H9 (cell line): ENCODE measurements around the gene TMEM63C. TPM values are rescaled to one million over a fixed set of nuclear protein-coding genes. Genes with fewer than 3 reads are reported as not detected.

ENCODE experiments used
- DNase-seq: peaks from one replicate; pipeline ENCODE4 v3.0.0-alpha.2; 2017
- H2AFZ ChIP-seq: one replicate; pipeline ENCODE4 v1.6.1; 2013; ENCODE audit warnings: mild to moderate bottlenecking, low read length, control low read depth, moderate library complexity
- H2AK5ac ChIP-seq: 2 replicates; pipeline ENCODE4 v1.6.1; 2013; ENCODE audit warnings: low read length, control low read depth, mixed read lengths; ENCODE audit not compliant: insufficient read length
- H2BK120ac ChIP-seq: one replicate; pipeline ENCODE4 v1.6.1; 2013; ENCODE audit warnings: low read depth, mild to moderate bottlenecking, low read length, control low read depth, inconsistent platforms; ENCODE audit not compliant: poor library complexity, severe bottlenecking
- H2BK12ac ChIP-seq: 2 replicates; pipeline ENCODE4 v1.6.1; 2013; ENCODE audit warnings: low read length, control low read depth, mixed read lengths, low read depth; ENCODE audit not compliant: insufficient read length
- H2BK15ac ChIP-seq: 2 replicates; pipeline ENCODE4 v1.6.1; 2013; ENCODE audit warnings: low read depth, low read length, control low read depth
- H2BK20ac ChIP-seq: one replicate; pipeline ENCODE4 v1.6.1; 2013; ENCODE audit warnings: low read depth, mild to moderate bottlenecking, low read length, control low read depth, inconsistent platforms; ENCODE audit not compliant: poor library complexity, severe bottlenecking
- H2BK5ac ChIP-seq: 2 replicates; pipeline ENCODE4 v1.6.1; 2013; ENCODE audit warnings: low read length, control low read depth, mixed read lengths; ENCODE audit not compliant: insufficient read length
- H3K14ac ChIP-seq: 2 replicates; pipeline ENCODE4 v1.6.1; 2013; ENCODE audit warnings: low read length, control low read depth; ENCODE audit not compliant: insufficient read depth
- H3K18ac ChIP-seq: 2 replicates; pipeline ENCODE4 v1.6.1; 2013; ENCODE audit warnings: low read depth, mild to moderate bottlenecking, mixed read lengths, low read length, control low read depth; ENCODE audit not compliant: insufficient read length
- H3K23ac ChIP-seq: 2 replicates; pipeline ENCODE4 v1.6.1; 2013; ENCODE audit warnings: low read length, control low read depth, mixed read lengths, low read depth; ENCODE audit not compliant: insufficient read length
- H3K23me2 ChIP-seq: 2 replicates; pipeline ENCODE4 v1.6.1; 2013; ENCODE audit warnings: low read depth, mild to moderate bottlenecking, mixed read lengths, low read length, control low read depth; ENCODE audit not compliant: insufficient read length, poor library complexity, severe bottlenecking
- H3K27ac ChIP-seq: 2 replicates; pipeline ENCODE4 v1.5.1; 2013; ENCODE audit warnings: low read length, control low read depth, mixed read lengths, low read depth; ENCODE audit not compliant: insufficient read length
- H3K27me3 ChIP-seq: 2 replicates; pipeline ENCODE4 v1.6.1; 2013; ENCODE audit warnings: low read length, control low read depth, inconsistent platforms; ENCODE audit not compliant: insufficient read depth
- H3K4ac ChIP-seq: 2 replicates; pipeline ENCODE4 v1.6.1; 2013; ENCODE audit warnings: low read depth, mild to moderate bottlenecking, control low read depth, inconsistent platforms, low read length, moderate library complexity
- H3K4me1 ChIP-seq: 2 replicates; pipeline ENCODE4 v1.6.1; 2013; ENCODE audit warnings: low read length, control low read depth, inconsistent platforms; ENCODE audit not compliant: insufficient read depth
- H3K4me2 ChIP-seq: 2 replicates; pipeline ENCODE4 v1.6.1; 2013; ENCODE audit warnings: low read length, control low read depth, mixed read lengths; ENCODE audit not compliant: insufficient read length, insufficient read depth
- H3K56ac ChIP-seq: 2 replicates; pipeline ENCODE4 v1.6.1; 2013; ENCODE audit warnings: low read depth, mild to moderate bottlenecking, mixed read lengths, low read length, control low read depth; ENCODE audit not compliant: insufficient read length
- H3K79me1 ChIP-seq: 2 replicates; pipeline ENCODE4 v1.6.1; 2013; ENCODE audit warnings: low read depth, mild to moderate bottlenecking, moderate library complexity, low read length, control low read depth, inconsistent platforms; ENCODE audit not compliant: insufficient read depth, poor library complexity, severe bottlenecking
- H3K79me2 ChIP-seq: 2 replicates; pipeline ENCODE4 v1.6.1; 2013; ENCODE audit warnings: low read length, control low read depth, inconsistent platforms; ENCODE audit not compliant: insufficient read depth
- H3K9ac ChIP-seq: 2 replicates; pipeline ENCODE4 v1.6.1; 2013; ENCODE audit warnings: low read length, control low read depth, mixed read lengths; ENCODE audit not compliant: insufficient read length; ENCODE audit errors: extremely low read depth
- H3K9me3 ChIP-seq: one replicate; pipeline ENCODE4 v1.6.1; 2013; ENCODE audit warnings: low read depth, low read length, inconsistent platforms; ENCODE audit not compliant: control insufficient read depth
- H3T11ph ChIP-seq: one replicate; pipeline ENCODE4 v1.6.1; 2013; ENCODE audit warnings: mild to moderate bottlenecking, low read length, control low read depth, inconsistent platforms
- H4K20me1 ChIP-seq: one replicate; pipeline ENCODE4 v1.6.1; 2013; ENCODE audit not compliant: control insufficient read depth, insufficient read length, insufficient read depth
- H4K5ac ChIP-seq: 2 replicates; pipeline ENCODE4 v1.6.1; 2013; ENCODE audit warnings: low read depth, mild to moderate bottlenecking, mixed read lengths, low read length, control low read depth; ENCODE audit not compliant: insufficient read length
- H4K8ac ChIP-seq: replicated peaks from 2 replicates; pipeline ENCODE4 v1.6.1; 2013; ENCODE audit warnings: low read length, control low read depth, mixed read lengths, low read depth; ENCODE audit not compliant: insufficient read length
- H4K91ac ChIP-seq: 2 replicates; pipeline ENCODE4 v1.6.1; 2013; ENCODE audit warnings: low read depth, mild to moderate bottlenecking, moderate library complexity, mixed read lengths, low read length, control low read depth; ENCODE audit not compliant: insufficient read length
- H3K27ac Mint-ChIP-seq, 3 experiments: 2 replicates in 2 of 3; 3 replicates in 1 of 3; pipeline ENCODE4 v1.8.0; 2020 to 2021; ENCODE audit warnings: mixed read lengths in 3 of 3, mild to moderate bottlenecking in 1 of 3, moderate library complexity in 1 of 3
- H3K27me3 Mint-ChIP-seq: 2 replicates; pipeline ENCODE4 v1.8.0; 2021; ENCODE audit warnings: low read depth, mild to moderate bottlenecking, moderate library complexity, mixed read lengths
- H3K36me3 Mint-ChIP-seq, 3 experiments: 2 replicates in 2 of 3; 3 replicates in 1 of 3; pipeline ENCODE4 v1.8.0; 2020 to 2021; ENCODE audit warnings: low read depth in 3 of 3, mixed read lengths in 3 of 3; ENCODE audit not compliant: insufficient read depth in 1 of 3
- H3K4me1 Mint-ChIP-seq, 2 experiments: 2 replicates each; pipeline ENCODE4 v1.8.0; 2020; ENCODE audit warnings: mixed read lengths in 2 of 2
- H3K4me3 Mint-ChIP-seq, 2 experiments: 2 replicates in 1 of 2; 3 replicates in 1 of 2; pipeline ENCODE4 v1.8.0; 2020 to 2021; ENCODE audit warnings: mild to moderate bottlenecking in 2 of 2, mixed read lengths in 2 of 2, moderate library complexity in 1 of 2
- H3K9me3 Mint-ChIP-seq, 2 experiments: 2 replicates in 1 of 2; 3 replicates in 1 of 2; pipeline ENCODE4 v1.8.0; 2020; ENCODE audit warnings: mild to moderate bottlenecking in 2 of 2, mixed read lengths in 2 of 2, moderate library complexity in 1 of 2
- WGBS: extraction: QIAGEN DNeasy Blood & Tissue Kit; methylation state at CpG from one replicate; pipeline ENCODE4 v1.1.7; 2013; ENCODE audit warnings: missing lambda C conversion rate, low lambda C conversion rate, mixed read lengths; ENCODE audit not compliant: insufficient read length; ENCODE audit errors: extremely low coverage; 5-methylcytosine and 5-hydroxymethylcytosine counted together
- long read RNA-seq: library from polyadenylated mRNA; unstranded; transcript quantifications from one replicate; pipeline ENCODE4 v2.0.0, GENCODE V29; 2020
- total RNA-seq: library from RNA; stranded (reverse); gene quantifications from 2 replicates; pipeline ENCODE4 v1.2.1, GENCODE V29; 2021
- TF ChIP-seq, protein P1 (sequence below): fragments of 200-600 bp; sonication (generic); conservative IDR thresholded peaks from 3 replicates; pipeline ENCODE4 v1.8.0; 2021; ENCODE audit warnings: antibody characterized with exemption, mild to moderate bottlenecking

Gene TMEM63C, protein sequence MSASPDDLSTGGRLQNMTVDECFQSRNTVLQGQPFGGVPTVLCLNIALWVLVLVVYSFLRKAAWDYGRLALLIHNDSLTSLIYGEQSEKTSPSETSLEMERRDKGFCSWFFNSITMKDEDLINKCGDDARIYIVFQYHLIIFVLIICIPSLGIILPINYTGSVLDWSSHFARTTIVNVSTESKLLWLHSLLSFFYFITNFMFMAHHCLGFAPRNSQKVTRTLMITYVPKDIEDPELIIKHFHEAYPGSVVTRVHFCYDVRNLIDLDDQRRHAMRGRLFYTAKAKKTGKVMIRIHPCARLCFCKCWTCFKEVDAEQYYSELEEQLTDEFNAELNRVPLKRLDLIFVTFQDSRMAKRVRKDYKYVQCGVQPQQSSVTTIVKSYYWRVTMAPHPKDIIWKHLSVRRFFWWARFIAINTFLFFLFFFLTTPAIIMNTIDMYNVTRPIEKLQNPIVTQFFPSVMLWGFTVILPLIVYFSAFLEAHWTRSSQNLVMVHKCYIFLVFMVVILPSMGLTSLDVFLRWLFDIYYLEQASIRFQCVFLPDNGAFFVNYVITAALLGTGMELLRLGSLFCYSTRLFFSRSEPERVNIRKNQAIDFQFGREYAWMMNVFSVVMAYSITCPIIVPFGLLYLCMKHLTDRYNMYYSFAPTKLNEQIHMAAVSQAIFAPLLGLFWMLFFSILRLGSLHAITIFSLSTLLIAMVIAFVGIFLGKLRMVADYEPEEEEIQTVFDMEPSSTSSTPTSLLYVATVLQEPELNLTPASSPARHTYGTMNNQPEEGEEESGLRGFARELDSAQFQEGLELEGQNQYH
- total RNA-seq = 1.7 and 2.2 TPM in 2 replicates
- long read RNA-seq, partial matches to known transcripts = 0 of 1 reads
- long read RNA-seq, other reads (novel, unspliced or antisense) = 1 of 1 reads

DNA sequence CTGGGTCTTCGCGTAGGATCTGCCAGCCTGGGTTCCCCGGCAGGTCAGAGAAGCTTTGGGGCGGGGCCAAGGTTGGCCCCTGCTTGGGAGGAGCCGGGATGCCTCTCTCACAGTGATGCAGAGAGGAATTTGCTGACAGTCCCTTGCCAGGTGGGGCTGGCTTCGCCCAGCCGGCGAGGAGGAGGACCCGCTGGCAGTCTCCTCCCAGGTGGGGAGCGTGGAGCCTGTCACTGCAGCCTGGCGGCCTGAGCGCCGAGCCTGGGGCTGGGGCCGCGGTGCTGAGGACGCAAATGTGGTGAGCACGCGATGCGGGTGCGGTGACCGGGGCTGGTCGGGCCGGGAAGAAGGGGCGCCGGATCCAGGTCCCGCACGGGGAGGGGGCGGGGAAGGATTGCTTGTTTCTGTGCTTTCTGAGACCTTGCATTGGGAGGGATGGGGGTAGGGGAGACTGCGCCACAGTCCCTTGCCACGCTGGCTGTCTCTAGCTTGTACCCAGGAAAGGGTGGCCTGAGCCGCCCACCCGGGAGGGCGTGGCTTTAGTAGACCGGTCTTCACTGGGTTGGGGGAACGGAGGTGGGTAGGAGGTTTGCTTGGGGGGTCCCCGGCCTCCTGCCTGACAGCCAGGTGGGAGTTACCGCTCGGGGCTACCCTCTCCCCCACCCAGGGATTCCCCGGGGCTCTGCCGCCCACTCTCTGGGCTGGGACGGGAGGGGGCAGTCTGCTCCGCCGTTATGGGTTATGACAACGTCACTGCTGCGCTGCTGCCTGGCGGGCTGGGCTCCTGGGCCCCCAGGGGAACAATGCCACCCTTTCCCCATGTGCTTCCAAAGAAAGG lies at the start of gene TMEM63C:
Gene TMEM63C (plus strand): TSS at position 196 of the 835 bp plus-strand sequence. CDS start 37,016 bp downstream, outside the sequence.
- Histone ChIP-seq H2BK12ac (peak within 1 kb of the TSS; percentile 4), H3K4me2 (peak within 1 kb of the TSS; percentile 66), H3K27me3 (no peaks in the 10 kb centered on the region), H2BK15ac (no peak within 1 kb of the TSS), H3K4me1 (peaks cover 5% of the 10 kb centered on the region; the same call in 1 of the 2 replicates), H3K27ac (no peak within 1 kb of the TSS), H3K79me2 (no peaks in the 10 kb centered on the region), H4K8ac (no peak within 1 kb of the TSS), H2AFZ (no peak within 1 kb of the TSS), H2BK5ac (no peak within 1 kb of the TSS), H4K91ac (no peak within 1 kb of the TSS), H3K9ac (peak within 1 kb of the TSS; percentile 15), H3T11ph (no peak within 1 kb of the TSS), H3K79me1 (no peaks in the 10 kb centered on the region), H3K23ac (no peak within 1 kb of the TSS), H3K4ac (no peak within 1 kb of the TSS), H3K9me3 (no peaks in the 10 kb centered on the region), H3K56ac (no peak within 1 kb of the TSS), H2AK5ac (no peak within 1 kb of the TSS), H2BK120ac (no peak within 1 kb of the TSS), H4K5ac (no peak within 1 kb of the TSS), H2BK20ac (no peak within 1 kb of the TSS), H4K20me1 (no peaks in the 10 kb centered on the region), H3K18ac (no peak within 1 kb of the TSS), H3K23me2 (peaks cover 8% of the 10 kb centered on the region), H3K14ac (no peak within 1 kb of the TSS)
- Mint-ChIP-seq H3K4me1 (peaks cover 12 to 19% of the 10 kb centered on the region in 2 experiments), H3K27ac (peak within 1 kb of the TSS; percentile 77 to 96 (median 91); a peak in 4 of 7 replicates), H3K27me3 (peaks cover 11% of the 10 kb centered on the region), H3K4me3 (peak within 1 kb of the TSS; percentile 75 to 88), H3K36me3 (no peaks in the 10 kb centered on the region), H3K9me3 (no peaks in the 10 kb centered on the region)
- TF ChIP-seq, protein P1, sequence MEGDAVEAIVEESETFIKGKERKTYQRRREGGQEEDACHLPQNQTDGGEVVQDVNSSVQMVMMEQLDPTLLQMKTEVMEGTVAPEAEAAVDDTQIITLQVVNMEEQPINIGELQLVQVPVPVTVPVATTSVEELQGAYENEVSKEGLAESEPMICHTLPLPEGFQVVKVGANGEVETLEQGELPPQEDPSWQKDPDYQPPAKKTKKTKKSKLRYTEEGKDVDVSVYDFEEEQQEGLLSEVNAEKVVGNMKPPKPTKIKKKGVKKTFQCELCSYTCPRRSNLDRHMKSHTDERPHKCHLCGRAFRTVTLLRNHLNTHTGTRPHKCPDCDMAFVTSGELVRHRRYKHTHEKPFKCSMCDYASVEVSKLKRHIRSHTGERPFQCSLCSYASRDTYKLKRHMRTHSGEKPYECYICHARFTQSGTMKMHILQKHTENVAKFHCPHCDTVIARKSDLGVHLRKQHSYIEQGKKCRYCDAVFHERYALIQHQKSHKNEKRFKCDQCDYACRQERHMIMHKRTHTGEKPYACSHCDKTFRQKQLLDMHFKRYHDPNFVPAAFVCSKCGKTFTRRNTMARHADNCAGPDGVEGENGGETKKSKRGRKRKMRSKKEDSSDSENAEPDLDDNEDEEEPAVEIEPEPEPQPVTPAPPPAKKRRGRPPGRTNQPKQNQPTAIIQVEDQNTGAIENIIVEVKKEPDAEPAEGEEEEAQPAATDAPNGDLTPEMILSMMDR = no peak
- no CpG with 5 or more reads among the region's 46 CpGs for WGBS
- DNase-seq = peak; percentile 99
